GM12878 (cell line): Measurements from ENCODE around the gene DMD. TPM values are rescaled to one million over a fixed set of nuclear protein-coding genes. Genes with fewer than 3 reads are reported as not detected.

Experiments
- ATAC-seq: fragments of 200-7000 bp; cut with Tn5 transposase; 3 replicates; pipeline ENCODE4 v1.9.1; 2020; ENCODE audit warnings: mild to moderate bottlenecking, moderate library complexity
- BruUV-seq: library from RNA; stranded (reverse); fragments of 400-500 nt; replicated peaks from 2 replicates; lab custom pipeline; 2021; lab: Mats Ljungman, UMichigan
- CTCF ChIA-PET: fragments of 300-600 bp; sonication (Branson Sonifier 250); formaldehyde crosslinking; extraction: SDS; loops from one replicate; lab custom pipeline; 2021; ENCODE audit warnings: inconsistent platforms; lab: Yijun Ruan, JAX
- POLR2A ChIA-PET: fragments of 350-600 bp; formaldehyde crosslinking; extraction: SDS; loops from one replicate; lab custom pipeline; 2021; ENCODE audit warnings: inconsistent platforms; lab: Charles Lee
- RAD21 ChIA-PET: fragments of 300-600 bp; sonication (Branson Sonifier 250); formaldehyde crosslinking; loops from one replicate; lab custom pipeline; 2023; ENCODE audit warnings: antibody characterized with exemption; ENCODE audit not compliant: unreplicated experiment; lab: Charles Lee
- SMC1A ChIA-PET: fragments of 300-600 bp; sonication (Branson Sonifier 250); formaldehyde crosslinking; loops from one replicate; lab custom pipeline; 2023; ENCODE audit not compliant: unreplicated experiment, uncharacterized antibody; lab: Charles Lee
- DNase-seq: peaks from one replicate; pipeline ENCODE4 v3.0.0-alpha.2; 2011; ENCODE audit warnings: low read depth, low spot score
- FAIRE-seq: peaks from 3 replicates; lab custom pipeline; 2011; peaks lifted over from hg19 to GRCh38; lab: Jason Lieb, UNC
- H2AFZ ChIP-seq: 2 replicates; pipeline ENCODE4 v1.6.0; 2011; ENCODE audit warnings: low read depth, low read length, control low read depth; ENCODE audit not compliant: control insufficient read depth
- H3K27ac ChIP-seq: 2 replicates; pipeline ENCODE4 v1.5.1; 2011; ENCODE audit warnings: control low read depth; ENCODE audit not compliant: control insufficient read depth, insufficient read depth
- H3K27me3 ChIP-seq, 2 experiments: replicated peaks in 1 of 2; 2 replicates each; pipeline versions ENCODE4 v1.6.0 to v1.6.1; 2011; ENCODE audit warnings: low read length in 1 of 2; ENCODE audit not compliant: control insufficient read depth in 2 of 2, insufficient read depth in 2 of 2
- H3K36me3 ChIP-seq, 2 experiments: 2 replicates each; pipeline ENCODE4 v1.5.1; 2011; ENCODE audit warnings: low read length in 1 of 2; ENCODE audit not compliant: control insufficient read depth in 2 of 2, insufficient read depth in 2 of 2
- H3K4me1 ChIP-seq: 2 replicates; pipeline ENCODE4 v1.6.1; 2011; ENCODE audit warnings: mild to moderate bottlenecking, low read length, moderate library complexity, mixed read lengths; ENCODE audit not compliant: control insufficient read depth, insufficient read depth
- H3K4me2 ChIP-seq: 2 replicates; pipeline ENCODE4 v1.6.0; 2011; ENCODE audit warnings: control low read depth; ENCODE audit not compliant: control insufficient read depth, insufficient read depth
- H3K4me3 ChIP-seq: fragments of 200-600 bp; sonication (generic); 2 replicates; pipeline ENCODE4 v1.5.1; 2016
- H3K79me2 ChIP-seq: 2 replicates; pipeline ENCODE4 v1.6.0; 2011; ENCODE audit warnings: low read length; ENCODE audit not compliant: control insufficient read depth, insufficient read depth
- H3K9ac ChIP-seq: 2 replicates; pipeline ENCODE4 v1.8.0; 2011; ENCODE audit warnings: low read length, control low read depth, mixed read lengths; ENCODE audit not compliant: control insufficient read depth, insufficient read depth
- H3K9me3 ChIP-seq: replicated peaks from 3 replicates; pipeline ENCODE4 v1.5.1; 2011; ENCODE audit warnings: mild to moderate bottlenecking, low read length; ENCODE audit not compliant: control insufficient read depth, insufficient read depth
- H4K20me1 ChIP-seq: 2 replicates; pipeline ENCODE4 v1.6.0; 2011; ENCODE audit not compliant: control insufficient read depth, insufficient read depth
- BACH1 ChIP-seq: fragments of 450-650 bp; IDR thresholded peaks from 2 replicates; pipeline ENCODE4 v1.6.1; 2017; ENCODE audit warnings: mild to moderate bottlenecking, borderline replicate concordance
- DPF2 ChIP-seq: fragments of 450-650 bp; IDR thresholded peaks from 2 replicates; pipeline ENCODE4 v1.6.1; 2017; ENCODE audit warnings: mild to moderate bottlenecking
- ELK1 ChIP-seq: IDR thresholded peaks from 2 replicates; pipeline ENCODE4 v1.6.1; 2012; ENCODE audit warnings: low read depth, low read length, improper control_type of control experiment
- JUNB ChIP-seq: IDR thresholded peaks from 2 replicates; pipeline ENCODE4 v1.6.1; 2016; ENCODE audit warnings: antibody characterized with exemption, mild to moderate bottlenecking
- NFXL1 ChIP-seq: fragments of 450-650 bp; IDR thresholded peaks from 2 replicates; pipeline ENCODE4 v1.6.1; 2017; ENCODE audit warnings: antibody characterized with exemption, mild to moderate bottlenecking, borderline replicate concordance
- RBBP5 ChIP-seq: fragments of 200-600 bp; sonication (generic); conservative IDR thresholded peaks from 2 replicates; pipeline ENCODE4 v1.6.1; 2016
- WRNIP1 ChIP-seq: IDR thresholded peaks from 2 replicates; pipeline ENCODE4 v1.6.1; 2011; ENCODE audit warnings: low read depth, low read length, improper control_type of control experiment, borderline replicate concordance
- ZBTB4 ChIP-seq: fragments of 450-650 bp; formaldehyde crosslinking; IDR thresholded peaks from 2 replicates; pipeline ENCODE4 v1.4.0; 2022; ENCODE audit warnings: mild to moderate bottlenecking, moderate library complexity
- ZBTB40 ChIP-seq: fragments of 450-650 bp; IDR thresholded peaks from 2 replicates; pipeline ENCODE4 v1.6.1; 2016; ENCODE audit warnings: mild to moderate bottlenecking, moderate library complexity, borderline replicate concordance
- ZNF687 ChIP-seq: fragments of 450-650 bp; IDR thresholded peaks from 2 replicates; pipeline ENCODE4 v1.6.1; 2017; ENCODE audit warnings: mild to moderate bottlenecking, moderate library complexity
- WGBS: methylation state at CpG from one replicate; pipeline ENCODE4 v1.1.6; 2016; ENCODE audit warnings: low lambda C conversion rate; ENCODE audit not compliant: insufficient replicate concordance, insufficient coverage; ENCODE audit errors: missing lambda C conversion rate; 5-methylcytosine and 5-hydroxymethylcytosine counted together
- in situ Hi-C: fragments of 300-500 bp; cut with MboI; formaldehyde crosslinking; loops from 9 replicates; pipeline ENCODE4 v1.14.3; 2018; ENCODE audit warnings: mixed read lengths
- intact Hi-C: fragments of 100-400 bp; cut with micrococcal nuclease; formaldehyde crosslinking; loops from one replicate; pipeline ENCODE4 v1.14.2; 2022; ENCODE audit not compliant: unreplicated experiment
- polyA plus RNA-seq, 11 experiments: library from polyadenylated mRNA; depleted of rRNA in 4 of 11; unstranded in 6 of 11; stranded (reverse) in 5 of 11; fragments of >200 nt; fragmentation: Nextera tagmentation in 4 of 11; fragmentation: Illumina TruSeq in 1 of 11; extraction: Ambion mirVana in 4 of 11; extraction: Trizol in 1 of 11; gene quantifications; 1 replicate in 1 of 11; 2 replicates in 10 of 11; pipeline versions ENCODE4 v1.2.1 to v1.2.3, GENCODE V29; 2011 to 2016; ENCODE audit warnings: inconsistent platforms in 2 of 11, missing spikeins in 2 of 11, low read depth in 1 of 11
- total RNA-seq, 4 experiments: library from RNA; depleted of rRNA in 3 of 4; stranded (reverse); fragments of >200 nt in 3 of 4; fragmentation: Illumina TruSeq in 1 of 4; extraction: Trizol in 1 of 4; gene quantifications; 2 replicates each; pipeline versions ENCODE4 v1.2.1 to v1.2.3, GENCODE V29; 2013 to 2021

The DMD gene
- total and polyA plus RNA-seq, 10 of the 15 experiments (the other 5 are each of a cell fraction or from before 2014, with no cell fraction given), result 1.4 to 24.3 (median 4.3) TPM

GRCh38 chrX:33149580-33149979, 61.8 kb downstream of the DMD start (continued):
- TF ChIP-seq ZNF687, result no peak
- no peak for TF ChIP-seq BACH1

- Histone ChIP-seq H3K9ac (no peak overlapping the region), H2AFZ (no peak overlapping the region), H3K4me1 (no peaks in the 10 kb centered on the region), H3K27ac (no peak overlapping the region), H3K4me2 (no peak overlapping the region), H3K79me2 (no peaks in the 10 kb centered on the region), H3K36me3 (no peaks in the 10 kb centered on the region), H3K9me3 (no peaks in the 10 kb centered on the region), H3K4me3 (no peak overlapping the region), H4K20me1 (no peaks in the 10 kb centered on the region), H3K27me3 (no peaks in the 10 kb centered on the region)
- intact Hi-C loops, result no loop called here
- DNase-seq (no peak), FAIRE-seq (no peak), ATAC-seq (no peak)
- RAD21 ChIA-PET, result no interaction called here
- POLR2A ChIA-PET, result no interaction called here
- 29% methylated on average over 5 of the region's 5 CpGs for WGBS
- BruUV-seq, result no TSS peak
- in situ Hi-C loops, result no loop called here
- SMC1A ChIA-PET, result interaction anchor here (1.2 to 1.7 kb wide), 2 partner anchors 9 to 20 kb away, joined by 3 to 4 read pairs; no protein-coding TSS in a partner anchor
- CTCF ChIA-PET, result no interaction called here
- no peak for TF ChIP-seq ZBTB4 (CRISPR knock-in tag)
- TF ChIP-seq RBBP5, result no peak
- no peak for TF ChIP-seq DPF2
- TF ChIP-seq ELK1, result no peak
- no peak for TF ChIP-seq NFXL1
- no peak for TF ChIP-seq JUNB
- TF ChIP-seq ZBTB40, result no peak
- no peak for TF ChIP-seq WRNIP1
Measured at GRCh38 chrX:33149085-33149484, 62.3 kb downstream of the DMD start.
